H1 (cell line): Measurements from ENCODE around the gene PGP. TPM values are rescaled to one million over a fixed set of nuclear protein-coding genes. Genes with fewer than 3 reads are reported as not detected.

Source experiments
- CTCF ChIA-PET: fragments of 300-600 bp; sonication (Branson Sonifier 250); formaldehyde crosslinking; loops from one replicate; lab custom pipeline; 2021; ENCODE audit not compliant: partially characterized antibody; lab: Charles Lee
- POLR2A ChIA-PET: fragments of 300-600 bp; sonication (Branson Sonifier 250); formaldehyde crosslinking; loops from one replicate; lab custom pipeline; 2021; ENCODE audit warnings: inconsistent platforms; ENCODE audit not compliant: partially characterized antibody; lab: Charles Lee
- DNase-seq, 2 experiments: peaks; one replicate each; pipeline versions ENCODE4 v3.0.0 to v3.0.0-alpha.2; 2010 to 2022; ENCODE audit warnings: low spot score in 2 of 2, low read depth in 1 of 2, mixed read lengths in 1 of 2
- FAIRE-seq: peaks from 2 replicates; lab custom pipeline; 2011; peaks lifted over from hg19 to GRCh38; lab: Jason Lieb, UNC
- H2AFZ ChIP-seq: 2 replicates; pipeline ENCODE4 v1.8.1; 2012; ENCODE audit warnings: low read length, inconsistent platforms
- H2AK5ac ChIP-seq: 2 replicates; pipeline ENCODE4 v1.6.1; 2013; ENCODE audit warnings: low read depth, low read length
- H2BK120ac ChIP-seq: replicated peaks from 2 replicates; pipeline ENCODE3; 2013; ENCODE audit warnings: low read depth, low read length, inconsistent platforms
- H2BK12ac ChIP-seq: 2 replicates; pipeline ENCODE4 v1.6.1; 2013; ENCODE audit warnings: low read depth, low read length
- H2BK15ac ChIP-seq: 2 replicates; pipeline ENCODE4 v1.6.1; 2013; ENCODE audit warnings: low read length
- H2BK20ac ChIP-seq: 2 replicates; pipeline ENCODE4 v1.6.1; 2013; ENCODE audit warnings: low read length
- H2BK5ac ChIP-seq: 2 replicates; pipeline ENCODE4 v1.6.1; 2013; ENCODE audit warnings: low read depth, low read length
- H3K14ac ChIP-seq: 2 replicates; pipeline ENCODE4 v1.6.1; 2013; ENCODE audit warnings: inconsistent platforms; ENCODE audit not compliant: insufficient read length
- H3K18ac ChIP-seq: 2 replicates; pipeline ENCODE4 v1.6.1; 2013; ENCODE audit warnings: low read length; ENCODE audit errors: extremely low read depth
- H3K23ac ChIP-seq: 2 replicates; pipeline ENCODE4 v1.6.1; 2013; ENCODE audit warnings: inconsistent platforms; ENCODE audit not compliant: insufficient read length
- H3K23me2 ChIP-seq: 2 replicates; pipeline ENCODE4 v1.6.1; 2013; ENCODE audit warnings: low read depth, low read length
- H3K27ac ChIP-seq: 2 replicates; pipeline ENCODE4 v1.6.1; 2011; ENCODE audit warnings: low read depth, low read length, inconsistent platforms
- H3K27me3 ChIP-seq, 4 experiments: replicated peaks in 1 of 4; 1 replicate in 1 of 4; 2 replicates in 3 of 4; pipeline versions ENCODE4 v1.6.1 to v1.8.1; 2011 to 2013; ENCODE audit warnings: low read length in 3 of 4, mild to moderate bottlenecking in 3 of 4, inconsistent platforms in 2 of 4, mixed read lengths in 2 of 4, moderate library complexity in 1 of 4; ENCODE audit not compliant: control insufficient read depth in 3 of 4, insufficient read depth in 3 of 4; ENCODE audit errors: extremely low read depth in 1 of 4
- H3K36me3 ChIP-seq, 4 experiments: 2 replicates each; pipeline versions ENCODE4 v1.6.1 to v1.8.1; 2011 to 2013; ENCODE audit warnings: mild to moderate bottlenecking in 4 of 4, low read length in 3 of 4, moderate library complexity in 2 of 4, control low read depth in 1 of 4, inconsistent platforms in 1 of 4; ENCODE audit not compliant: insufficient read depth in 4 of 4, control insufficient read depth in 2 of 4
- H3K4ac ChIP-seq: replicated peaks from 2 replicates; pipeline ENCODE3; 2013; ENCODE audit warnings: low read length, low read depth, mixed read lengths, inconsistent platforms; ENCODE audit not compliant: insufficient read length
- H3K4me1 ChIP-seq, 4 experiments: replicated peaks in 1 of 4; 1 replicate in 1 of 4; 2 replicates in 3 of 4; pipeline versions ENCODE4 v1.6.1 to v1.8.1; 2011 to 2013; ENCODE audit warnings: low read length in 3 of 4, inconsistent platforms in 2 of 4, mixed read lengths in 1 of 4; ENCODE audit not compliant: insufficient read depth in 4 of 4, control insufficient read depth in 3 of 4
- H3K4me2 ChIP-seq, 2 experiments: 2 replicates each; pipeline versions ENCODE4 v1.6.1 to v1.8.1; 2011 to 2013; ENCODE audit warnings: low read depth in 2 of 2, low read length in 2 of 2, control low read depth in 1 of 2, inconsistent platforms in 1 of 2, mild to moderate bottlenecking in 1 of 2; ENCODE audit not compliant: insufficient read depth in 1 of 2
- H3K4me3 ChIP-seq, 4 experiments: fragments of 200-600, 300-600 bp in 1 of 4; sonication (generic), shearing (Covaris generic), sonication (Bioruptor Twin) in 1 of 4; 2 replicates each; pipeline versions ENCODE4 v1.5.1 to v1.8.1; 2011 to 2016; ENCODE audit warnings: low read length in 4 of 4, low read depth in 3 of 4, control low read depth in 2 of 4, inconsistent platforms in 2 of 4, mild to moderate bottlenecking in 2 of 4, mixed read lengths in 1 of 4, moderate library complexity in 1 of 4; ENCODE audit not compliant: insufficient read depth in 2 of 4; ENCODE audit errors: extremely low read depth in 1 of 4
- H3K56ac ChIP-seq: replicated peaks from 2 replicates; pipeline ENCODE3; 2013; ENCODE audit warnings: low read depth, mild to moderate bottlenecking, mixed read lengths, low read length, inconsistent platforms; ENCODE audit not compliant: insufficient read length
- H3K79me1 ChIP-seq: 2 replicates; pipeline ENCODE4 v1.6.1; 2013; ENCODE audit warnings: low read depth, low read length, control low read depth
- H3K79me2 ChIP-seq, 2 experiments: 2 replicates each; pipeline versions ENCODE4 v1.6.1 to v1.8.1; 2012 to 2013; ENCODE audit warnings: low read length in 2 of 2, mild to moderate bottlenecking in 2 of 2, inconsistent platforms in 1 of 2; ENCODE audit not compliant: insufficient read depth in 2 of 2, control insufficient read depth in 1 of 2
- H3K9ac ChIP-seq, 4 experiments: replicated peaks in 1 of 4; 1 replicate in 1 of 4; 2 replicates in 3 of 4; pipeline versions ENCODE4 v1.6.1 to v1.8.1; 2011 to 2013; ENCODE audit warnings: low read depth in 3 of 4, low read length in 3 of 4, control low read depth in 2 of 4, mild to moderate bottlenecking in 2 of 4, moderate library complexity in 2 of 4, inconsistent platforms in 1 of 4; ENCODE audit errors: extremely low read depth in 1 of 4
- H3K9me3 ChIP-seq, 2 experiments: 2 replicates each; pipeline versions ENCODE4 v1.6.1 to v1.8.1; 2012 to 2013; ENCODE audit warnings: mild to moderate bottlenecking in 2 of 2, moderate library complexity in 2 of 2, control low read depth in 1 of 2, inconsistent platforms in 1 of 2, low read depth in 1 of 2, low read length in 1 of 2, mixed read lengths in 1 of 2; ENCODE audit not compliant: insufficient read depth in 2 of 2
- H4K20me1 ChIP-seq, 2 experiments: replicated peaks in 1 of 2; 2 replicates each; pipeline versions ENCODE3 to v1.8.1; 2011 to 2013; ENCODE audit warnings: inconsistent platforms in 2 of 2, low read length in 2 of 2, mild to moderate bottlenecking in 1 of 2; ENCODE audit not compliant: insufficient read depth in 2 of 2, control insufficient read depth in 1 of 2
- H4K5ac ChIP-seq: 2 replicates; pipeline ENCODE4 v1.6.1; 2013; ENCODE audit warnings: low read length, low read depth, mixed read lengths, inconsistent platforms; ENCODE audit not compliant: insufficient read length
- H4K8ac ChIP-seq: 2 replicates; pipeline ENCODE4 v1.8.0; 2013; ENCODE audit warnings: mild to moderate bottlenecking, moderate library complexity, low read length, inconsistent platforms; ENCODE audit not compliant: insufficient read depth; ENCODE audit errors: extremely low read depth
- H4K91ac ChIP-seq: replicated peaks from 2 replicates; pipeline ENCODE3; 2013; ENCODE audit warnings: low read length, mixed read lengths, inconsistent platforms; ENCODE audit not compliant: insufficient read length
- BCL11A ChIP-seq, 2 experiments: IDR thresholded peaks; one replicate each; pipeline ENCODE4 v1.6.1; 2011; ENCODE audit warnings: low read depth in 2 of 2, low read length in 2 of 2, mild to moderate bottlenecking in 2 of 2
- CHD2 ChIP-seq: IDR thresholded peaks from 2 replicates; pipeline ENCODE4 v1.6.1; 2012; ENCODE audit warnings: low read length, improper control_type of control experiment
- JUN ChIP-seq: IDR thresholded peaks from 2 replicates; pipeline ENCODE4 v1.6.1; 2011; ENCODE audit warnings: low read depth, mild to moderate bottlenecking, improper control_type of control experiment, low read length
- RAD21 ChIP-seq, 2 experiments: IDR thresholded peaks in 1 of 2; conservative IDR thresholded peaks in 1 of 2; 2 replicates each; pipeline ENCODE4 v1.6.1; 2011; ENCODE audit warnings: low read depth in 2 of 2, low read length in 2 of 2, improper control_type of control experiment in 1 of 2, inconsistent platforms in 1 of 2, mild to moderate bottlenecking in 1 of 2, moderate library complexity in 1 of 2
- RNF2 ChIP-seq: fragments of 200-900, 300-1000 bp; sonication (generic); IDR thresholded peaks from 2 replicates; pipeline ENCODE4 v1.7.1; 2016; ENCODE audit warnings: borderline replicate concordance, low read depth, mild to moderate bottlenecking, antibody characterized with exemption, low read length; ENCODE audit not compliant: poor library complexity, severe bottlenecking; ENCODE audit errors: missing control alignments
- RXRA ChIP-seq: IDR thresholded peaks from 2 replicates; pipeline ENCODE4 v1.6.1; 2011; ENCODE audit warnings: low read depth, mild to moderate bottlenecking, low read length, moderate library complexity; ENCODE audit not compliant: insufficient read depth
- SIN3A ChIP-seq, 2 experiments: IDR thresholded peaks in 1 of 2; conservative IDR thresholded peaks in 1 of 2; 2 replicates each; pipeline ENCODE4 v1.6.1; 2011 to 2012; ENCODE audit warnings: low read length in 2 of 2, improper control_type of control experiment in 1 of 2, low read depth in 1 of 2, mild to moderate bottlenecking in 1 of 2
- TAF1 ChIP-seq: IDR thresholded peaks from 2 replicates; pipeline ENCODE4 v1.6.1; 2011; ENCODE audit warnings: mild to moderate bottlenecking, low read depth, low read length
- TAF7 ChIP-seq: optimal IDR thresholded peaks from 2 replicates; pipeline ENCODE3; 2011; ENCODE audit warnings: low read depth, mild to moderate bottlenecking, inconsistent platforms, low read length, moderate library complexity, borderline replicate concordance
- TBP ChIP-seq: IDR thresholded peaks from 2 replicates; pipeline ENCODE4 v1.6.1; 2011; ENCODE audit warnings: low read depth, low read length, improper control_type of control experiment
- ZNF274 ChIP-seq: IDR thresholded peaks from 2 replicates; pipeline ENCODE4 v1.7.0; 2012; ENCODE audit warnings: low read length, borderline replicate concordance; ENCODE audit errors: extremely low read depth
- WGBS, 2 experiments: shearing (Covaris generic) in 1 of 2; methylation state at CpG; one replicate each; pipeline versions ENCODE4 v1.1.6 to v1.1.7; 2013 to 2015; ENCODE audit warnings: low lambda C conversion rate in 2 of 2, mixed read lengths in 2 of 2, inconsistent platforms in 1 of 2, low coverage in 1 of 2, missing lambda C conversion rate in 1 of 2; ENCODE audit not compliant: insufficient replicate concordance in 2 of 2, insufficient coverage in 1 of 2, insufficient read length in 1 of 2; ENCODE audit errors: extremely low coverage in 1 of 2, missing lambda C conversion rate in 1 of 2; 5-methylcytosine and 5-hydroxymethylcytosine counted together
- polyA plus RNA-seq, 7 experiments: library from polyadenylated mRNA; depleted of rRNA in 3 of 7; stranded (reverse) in 5 of 7; unstranded in 2 of 7; fragments of >200 nt in 5 of 7; fragments of 200-250 nt in 2 of 7; gene quantifications; 1 replicate in 5 of 7; 2 replicates in 1 of 7; 4 replicates in 1 of 7; pipeline versions ENCODE4 v1.2.1 to v1.2.3, GENCODE V29; 2011 to 2013; ENCODE audit warnings: missing spikeins in 2 of 7, mixed read lengths in 2 of 7
- total RNA-seq: library from RNA; stranded (reverse); fragmentation: NEBNext Ultra II Directional; extraction: Animal tissue kit (Norgen Biotek cat#: 25700); gene quantifications from 2 replicates; pipeline ENCODE4 v1.2.1, GENCODE V29; 2021
- TF ChIP-seq, protein P1 (sequence below): IDR thresholded peaks from 2 replicates; pipeline ENCODE4 v1.6.1; 2011; ENCODE audit warnings: low read length, improper control_type of control experiment

The PGP gene
- total and polyA plus RNA-seq, 2 of the 8 experiments (the other 6 are each of a cell fraction or from before 2014, with no cell fraction given): 30.9 to 55.9 TPM

DNA sequence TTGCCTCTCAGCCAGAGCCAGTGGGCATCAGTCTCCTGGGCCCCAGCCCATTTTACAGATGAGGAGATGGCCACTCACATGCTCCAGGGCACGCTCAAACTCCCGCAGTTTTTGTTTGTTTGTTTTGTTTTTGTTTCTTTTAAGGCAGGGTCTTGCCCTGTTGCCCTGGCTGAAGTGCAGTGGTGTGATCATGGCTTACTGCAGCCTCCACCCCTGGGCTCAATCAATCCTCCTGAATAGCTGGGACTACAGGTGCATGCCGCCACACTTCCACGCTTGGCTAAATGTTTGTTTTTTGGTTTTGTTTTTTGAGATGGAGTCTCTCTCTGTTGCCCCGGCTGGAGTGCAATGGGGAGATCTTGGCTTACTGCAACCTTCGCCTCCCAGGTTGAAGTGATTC lies 12.3 kb upstream of the PGP start:
- H4K20me1 ChIP-seq: peaks cover 9 to 15% of the 10 kb centered on the region in 2 experiments
- no peak overlapping the region for H2BK12ac ChIP-seq
- no peak overlapping the region for H2BK20ac ChIP-seq
- WGBS, 2 experiments: 95% methylated on average over 6 of the region's 6 CpGs; no CpG with 5 or more reads in 1 of the 2 experiments
- H3K27me3 ChIP-seq: no peaks in the 10 kb centered on the region
- no peak overlapping the region for H4K5ac ChIP-seq
- H3K27ac ChIP-seq: no peak overlapping the region
- no peak overlapping the region for H3K4me2 ChIP-seq
- no peak for FAIRE-seq
- no peak overlapping the region for H2BK5ac ChIP-seq
- H3K18ac ChIP-seq: no peak overlapping the region
- H3K23ac ChIP-seq: no peak overlapping the region
- no peak for DNase-seq
- no peak overlapping the region for H4K91ac ChIP-seq
- H2BK120ac ChIP-seq: no peak overlapping the region
- H2BK15ac ChIP-seq: no peak overlapping the region
- H2AK5ac ChIP-seq: no peak overlapping the region
- peaks cover 0 to 20% (median 4%) of the 10 kb centered on the region in 4 experiments; a peak in 5 of 8 replicates for H3K36me3 ChIP-seq
- no peak overlapping the region for H3K9ac ChIP-seq
- H3K4ac ChIP-seq: no peak overlapping the region
- no peak overlapping the region for H3K14ac ChIP-seq
- H3K79me1 ChIP-seq: peaks cover 3% of the 10 kb centered on the region; the same call in 1 of the 2 replicates
- H3K4me1 ChIP-seq: no peaks in the 10 kb centered on the region
- H3K4me3 ChIP-seq: no peak overlapping the region
- H3K56ac ChIP-seq: no peak overlapping the region
- H3K79me2 ChIP-seq: peaks cover 3 to 29% of the 10 kb centered on the region in 2 experiments; a peak in 2 of 4 replicates
- POLR2A ChIA-PET: interaction anchor here (0.9 to 6.7 kb wide), 12 partner anchors 9 to 242 kb away, joined by 3 to 37 read pairs (median 6); partner anchors contain the start of genes BRICD5, DNASE1L2, ECI1 and PGP
- no peaks in the 10 kb centered on the region for H3K9me3 ChIP-seq
- CTCF ChIA-PET: interaction anchor here (1.1 to 2.8 kb wide), 4 partner anchors 10 to 37 kb away, joined by 3 to 10 read pairs (median 4); partner anchors contain the start of gene ECI1
- no peak overlapping the region for H4K8ac ChIP-seq
- no peak overlapping the region for H2AFZ ChIP-seq
- no peaks in the 10 kb centered on the region for H3K23me2 ChIP-seq
- TF ChIP-seq CHD2 (no peak), TAF1 (no peak), SIN3A (conservative IDR thresholded peaks at IDR 0.05 in 1 of 2, IDR thresholded peaks at IDR 0.05 in 1 of 2; ENCODE audit: low read depth in 1 of 2, low read length in 2 of 2) (no peak), TAF7 (no peak), ZNF274 (no peak), RXRA (no peak), TBP (no peak), BCL11A (IDR thresholded peaks at IDR 0.05; ENCODE audit: low read depth in 2 of 2, low read length in 2 of 2) (no peak), RAD21 (IDR thresholded peaks at IDR 0.05 in 1 of 2, conservative IDR thresholded peaks at IDR 0.05 in 1 of 2; ENCODE audit: low read depth in 2 of 2, low read length in 2 of 2) (no peak), JUN (no peak), RNF2 (no peak)
- TF ChIP-seq, protein P1, sequence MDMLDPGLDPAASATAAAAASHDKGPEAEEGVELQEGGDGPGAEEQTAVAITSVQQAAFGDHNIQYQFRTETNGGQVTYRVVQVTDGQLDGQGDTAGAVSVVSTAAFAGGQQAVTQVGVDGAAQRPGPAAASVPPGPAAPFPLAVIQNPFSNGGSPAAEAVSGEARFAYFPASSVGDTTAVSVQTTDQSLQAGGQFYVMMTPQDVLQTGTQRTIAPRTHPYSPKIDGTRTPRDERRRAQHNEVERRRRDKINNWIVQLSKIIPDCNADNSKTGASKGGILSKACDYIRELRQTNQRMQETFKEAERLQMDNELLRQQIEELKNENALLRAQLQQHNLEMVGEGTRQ: no peak
